K562 (cell line): ENCODE data around the gene BAHD1. TPM values are rescaled to one million over a fixed set of nuclear protein-coding genes. Genes with fewer than 3 reads are reported as not detected.

Experiments used
- BRF1 ChIP-seq: IDR thresholded peaks from 3 replicates; pipeline ENCODE4 v1.6.1; 2011; ENCODE audit warnings: borderline replicate concordance, mild to moderate bottlenecking; ENCODE audit not compliant: insufficient read length; ENCODE audit errors: extremely low read depth
- CTBP1 ChIP-seq: fragments of 450-650 bp; IDR thresholded peaks from 2 replicates; pipeline ENCODE4 v1.6.1; 2016; ENCODE audit warnings: borderline replicate concordance
- DMBX1 ChIP-seq: fragments of 250-450 bp; sonication (Bioruptor Pico); IDR thresholded peaks from 2 replicates; pipeline ENCODE4 v1.8.0; 2022; ENCODE audit warnings: inconsistent platforms, mild to moderate bottlenecking, moderate library complexity, borderline replicate concordance
- E2F3 ChIP-seq: fragments of 250-450 bp; sonication (Bioruptor Pico); IDR thresholded peaks from 2 replicates; pipeline ENCODE4 v1.4.0; 2020; ENCODE audit warnings: mild to moderate bottlenecking
- GABPB1 ChIP-seq: sonication (generic); formaldehyde crosslinking; IDR thresholded peaks from 2 replicates; pipeline ENCODE4 v1.8.0; 2022; ENCODE audit warnings: mild to moderate bottlenecking, missing genetic modification reagents
- GTF2E2 ChIP-seq: fragments of 200-800 bp; sonication (Bioruptor generic); IDR thresholded peaks from 2 replicates; pipeline ENCODE4 v1.6.1; 2016; ENCODE audit warnings: missing genetic modification characterization, missing compliant biosample characterization
- HDGF ChIP-seq: fragments of 450-650 bp; IDR thresholded peaks from 2 replicates; pipeline ENCODE4 v1.6.1; 2016
- RBBP5 ChIP-seq: fragments of 200-600 bp; sonication (generic); IDR thresholded peaks from 2 replicates; pipeline ENCODE4 v1.6.1; 2012; ENCODE audit warnings: borderline replicate concordance, mild to moderate bottlenecking, low read length, control low read depth, inconsistent platforms; ENCODE audit not compliant: insufficient read depth, poor library complexity, severe bottlenecking
- SAP30 ChIP-seq: fragments of 200-600 bp; sonication (generic); IDR thresholded peaks from 2 replicates; pipeline ENCODE4 v1.6.1; 2012; ENCODE audit warnings: borderline replicate concordance, low read depth, mild to moderate bottlenecking, moderate library complexity, low read length, control low read depth, inconsistent platforms; ENCODE audit not compliant: insufficient read depth, poor library complexity, severe bottlenecking
- polyA plus RNA-seq, 8 experiments: library from polyadenylated mRNA; depleted of rRNA in 4 of 8; stranded (reverse) in 5 of 8; unstranded in 3 of 8; fragments of >200 nt; fragmentation: Nextera tagmentation in 2 of 8; fragmentation: Illumina TruSeq in 1 of 8; extraction: Ambion mirVana in 2 of 8; extraction: Trizol in 1 of 8; gene quantifications; 2 replicates each; pipeline versions ENCODE4 v1.2.1 to v1.2.3, GENCODE V29; 2011 to 2014; ENCODE audit warnings: inconsistent platforms in 1 of 8, missing spikeins in 1 of 8
- total RNA-seq, 7 experiments: library from RNA; depleted of rRNA in 6 of 7; stranded (reverse); fragments of >200 nt in 6 of 7; fragmentation: Illumina TruSeq in 2 of 7; extraction: Trizol in 2 of 7; gene quantifications; 2 replicates each; pipeline versions ENCODE4 v1.2.1 to v1.2.3, GENCODE V29; 2011 to 2021; ENCODE audit warnings: low replicate concordance in 1 of 7
- TF ChIP-seq, protein P1 (sequence below): fragments of 450-650 bp; IDR thresholded peaks from 2 replicates; pipeline ENCODE4 v1.6.1; 2018; ENCODE audit not compliant: partially characterized antibody
- TF ChIP-seq, protein P2 (sequence below), 2 experiments: IDR thresholded peaks; 2 replicates each; pipeline ENCODE4 v1.6.1; 2011; ENCODE audit warnings: borderline replicate concordance in 1 of 2, control low read depth in 1 of 2, low read depth in 1 of 2, low read length in 1 of 2, mild to moderate bottlenecking in 1 of 2, mixed read lengths in 1 of 2, moderate library complexity in 1 of 2; ENCODE audit not compliant: insufficient read depth in 1 of 2, insufficient read length in 1 of 2, poor library complexity in 1 of 2, severe bottlenecking in 1 of 2; ENCODE audit errors: extremely low read depth in 1 of 2
- TF ChIP-seq, protein P3 (sequence below): fragments of 250-450 bp; sonication (Bioruptor Pico); IDR thresholded peaks from 2 replicates; pipeline ENCODE4 v1.6.1; 2021; ENCODE audit warnings: mild to moderate bottlenecking
- TF ChIP-seq, protein P4 (sequence below): fragments of 450-650 bp; IDR thresholded peaks from 2 replicates; pipeline ENCODE4 v1.6.1; 2016; ENCODE audit warnings: borderline replicate concordance
- TF ChIP-seq, protein P5 (sequence below): sonication (generic); formaldehyde crosslinking; IDR thresholded peaks from 2 replicates; pipeline ENCODE4 v1.9.0; 2022; ENCODE audit warnings: mild to moderate bottlenecking, missing genetic modification reagents
- TF ChIP-seq, protein P6 (sequence below): fragments of 450-650 bp; formaldehyde crosslinking; IDR thresholded peaks from 2 replicates; pipeline ENCODE4 v1.4.0; 2020; ENCODE audit warnings: mild to moderate bottlenecking, moderate library complexity

BAHD1 gene
- total and polyA plus RNA-seq, 9 of the 15 experiments (the other 6 are each of a cell fraction or from before 2014, with no cell fraction given) = 0.55 to 38.5 (median 11.5) TPM

DNA sequence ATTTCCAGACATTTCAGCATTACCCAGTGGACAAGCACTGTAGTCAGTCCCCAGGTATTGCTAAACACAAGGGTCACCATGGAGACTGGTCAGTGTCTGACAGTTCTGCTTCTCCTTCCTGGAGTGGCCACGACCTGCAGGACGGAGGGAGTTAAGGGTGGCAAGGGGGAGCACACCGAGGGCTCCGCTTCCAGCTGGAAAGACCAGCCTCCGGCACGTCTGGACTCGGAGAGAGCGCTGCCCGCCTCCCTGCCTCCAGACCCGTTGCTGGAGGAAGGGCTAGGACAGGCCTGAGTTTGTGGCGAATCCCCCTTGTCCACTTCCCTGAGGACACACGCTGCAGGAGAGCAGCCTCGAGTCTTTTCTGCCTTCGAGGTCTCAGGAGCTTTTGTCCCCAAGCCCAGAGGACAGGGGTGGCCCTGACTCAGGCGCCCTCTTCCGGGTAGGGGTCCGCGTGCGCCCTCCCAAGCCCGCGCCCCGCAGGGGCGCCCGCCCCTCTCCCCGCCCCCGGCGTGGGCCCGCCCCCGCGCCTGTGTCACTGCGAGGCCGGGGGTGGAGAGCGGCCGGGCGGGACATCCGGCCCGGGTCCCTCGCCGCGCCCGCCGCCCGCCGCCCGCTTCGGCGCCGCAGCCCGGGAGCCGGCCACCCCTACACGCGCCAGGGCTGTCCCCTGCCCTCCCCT lies 29.8 kb downstream of the BAHD1 start, which contains the start of gene CHST14 (continued):
- TF ChIP-seq, protein P1, sequence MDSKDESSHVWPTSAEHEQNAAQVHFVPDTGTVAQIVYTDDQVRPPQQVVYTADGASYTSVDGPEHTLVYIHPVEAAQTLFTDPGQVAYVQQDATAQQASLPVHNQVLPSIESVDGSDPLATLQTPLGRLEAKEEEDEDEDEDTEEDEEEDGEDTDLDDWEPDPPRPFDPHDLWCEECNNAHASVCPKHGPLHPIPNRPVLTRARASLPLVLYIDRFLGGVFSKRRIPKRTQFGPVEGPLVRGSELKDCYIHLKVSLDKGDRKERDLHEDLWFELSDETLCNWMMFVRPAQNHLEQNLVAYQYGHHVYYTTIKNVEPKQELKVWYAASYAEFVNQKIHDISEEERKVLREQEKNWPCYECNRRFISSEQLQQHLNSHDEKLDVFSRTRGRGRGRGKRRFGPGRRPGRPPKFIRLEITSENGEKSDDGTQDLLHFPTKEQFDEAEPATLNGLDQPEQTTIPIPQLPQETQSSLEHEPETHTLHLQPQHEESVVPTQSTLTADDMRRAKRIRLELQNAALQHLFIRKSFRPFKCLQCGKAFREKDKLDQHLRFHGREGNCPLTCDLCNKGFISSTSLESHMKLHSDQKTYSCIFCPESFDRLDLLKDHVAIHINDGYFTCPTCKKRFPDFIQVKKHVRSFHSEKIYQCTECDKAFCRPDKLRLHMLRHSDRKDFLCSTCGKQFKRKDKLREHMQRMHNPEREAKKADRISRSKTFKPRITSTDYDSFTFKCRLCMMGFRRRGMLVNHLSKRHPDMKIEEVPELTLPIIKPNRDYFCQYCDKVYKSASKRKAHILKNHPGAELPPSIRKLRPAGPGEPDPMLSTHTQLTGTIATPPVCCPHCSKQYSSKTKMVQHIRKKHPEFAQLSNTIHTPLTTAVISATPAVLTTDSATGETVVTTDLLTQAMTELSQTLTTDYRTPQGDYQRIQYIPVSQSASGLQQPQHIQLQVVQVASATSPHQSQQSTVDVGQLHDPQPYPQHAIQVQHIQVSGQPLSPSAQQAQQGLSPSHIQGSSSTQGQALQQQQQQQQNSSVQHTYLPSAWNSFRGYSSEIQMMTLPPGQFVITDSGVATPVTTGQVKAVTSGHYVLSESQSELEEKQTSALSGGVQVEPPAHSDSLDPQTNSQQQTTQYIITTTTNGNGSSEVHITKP = peak; percentile 8
- TF ChIP-seq SAP30 (peak; percentile 61), GABPB1 (0 out of 2 replicates have a peak, but pooled peaks have one; percentile 24), BRF1 (no peak), DMBX1 (0 out of 2 replicates have a peak, but pooled peaks have one; percentile 47), HDGF (no peak), CTBP1 (peak; percentile 34; the same call in 1 of the 2 replicates), GTF2E2 (tag) (no peak), RBBP5 (no peak), E2F3 (peak; percentile 82; the same call in 1 of the 2 replicates)
- TF ChIP-seq, protein P2, sequence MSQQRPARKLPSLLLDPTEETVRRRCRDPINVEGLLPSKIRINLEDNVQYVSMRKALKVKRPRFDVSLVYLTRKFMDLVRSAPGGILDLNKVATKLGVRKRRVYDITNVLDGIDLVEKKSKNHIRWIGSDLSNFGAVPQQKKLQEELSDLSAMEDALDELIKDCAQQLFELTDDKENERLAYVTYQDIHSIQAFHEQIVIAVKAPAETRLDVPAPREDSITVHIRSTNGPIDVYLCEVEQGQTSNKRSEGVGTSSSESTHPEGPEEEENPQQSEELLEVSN (IDR thresholded peaks at IDR 0.05; ENCODE audit: borderline replicate concordance in 1 of 2, extremely low read depth in 1 of 2, insufficient read depth in 1 of 2, insufficient read length in 1 of 2, low read depth in 1 of 2, low read length in 1 of 2, poor library complexity in 1 of 2, severe bottlenecking in 1 of 2) = peak in 1 of 2 experiments; percentile 64
- TF ChIP-seq, protein P3, sequence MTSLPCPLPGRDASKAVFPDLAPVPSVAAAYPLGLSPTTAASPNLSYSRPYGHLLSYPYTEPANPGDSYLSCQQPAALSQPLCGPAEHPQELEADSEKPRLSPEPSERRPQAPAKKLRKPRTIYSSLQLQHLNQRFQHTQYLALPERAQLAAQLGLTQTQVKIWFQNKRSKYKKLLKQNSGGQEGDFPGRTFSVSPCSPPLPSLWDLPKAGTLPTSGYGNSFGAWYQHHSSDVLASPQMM (CRISPR knock-in tag) = no peak
- TF ChIP-seq, protein P4, sequence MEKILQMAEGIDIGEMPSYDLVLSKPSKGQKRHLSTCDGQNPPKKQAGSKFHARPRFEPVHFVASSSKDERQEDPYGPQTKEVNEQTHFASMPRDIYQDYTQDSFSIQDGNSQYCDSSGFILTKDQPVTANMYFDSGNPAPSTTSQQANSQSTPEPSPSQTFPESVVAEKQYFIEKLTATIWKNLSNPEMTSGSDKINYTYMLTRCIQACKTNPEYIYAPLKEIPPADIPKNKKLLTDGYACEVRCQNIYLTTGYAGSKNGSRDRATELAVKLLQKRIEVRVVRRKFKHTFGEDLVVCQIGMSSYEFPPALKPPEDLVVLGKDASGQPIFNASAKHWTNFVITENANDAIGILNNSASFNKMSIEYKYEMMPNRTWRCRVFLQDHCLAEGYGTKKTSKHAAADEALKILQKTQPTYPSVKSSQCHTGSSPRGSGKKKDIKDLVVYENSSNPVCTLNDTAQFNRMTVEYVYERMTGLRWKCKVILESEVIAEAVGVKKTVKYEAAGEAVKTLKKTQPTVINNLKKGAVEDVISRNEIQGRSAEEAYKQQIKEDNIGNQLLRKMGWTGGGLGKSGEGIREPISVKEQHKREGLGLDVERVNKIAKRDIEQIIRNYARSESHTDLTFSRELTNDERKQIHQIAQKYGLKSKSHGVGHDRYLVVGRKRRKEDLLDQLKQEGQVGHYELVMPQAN = peak; percentile 49; the same call in 1 of the 2 replicates
- TF ChIP-seq, protein P5, sequence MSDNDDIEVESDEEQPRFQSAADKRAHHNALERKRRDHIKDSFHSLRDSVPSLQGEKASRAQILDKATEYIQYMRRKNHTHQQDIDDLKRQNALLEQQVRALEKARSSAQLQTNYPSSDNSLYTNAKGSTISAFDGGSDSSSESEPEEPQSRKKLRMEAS (CRISPR knock-in tag) = 0 out of 2 replicates have a peak, but pooled peaks have one; percentile 8
- TF ChIP-seq, protein P6, sequence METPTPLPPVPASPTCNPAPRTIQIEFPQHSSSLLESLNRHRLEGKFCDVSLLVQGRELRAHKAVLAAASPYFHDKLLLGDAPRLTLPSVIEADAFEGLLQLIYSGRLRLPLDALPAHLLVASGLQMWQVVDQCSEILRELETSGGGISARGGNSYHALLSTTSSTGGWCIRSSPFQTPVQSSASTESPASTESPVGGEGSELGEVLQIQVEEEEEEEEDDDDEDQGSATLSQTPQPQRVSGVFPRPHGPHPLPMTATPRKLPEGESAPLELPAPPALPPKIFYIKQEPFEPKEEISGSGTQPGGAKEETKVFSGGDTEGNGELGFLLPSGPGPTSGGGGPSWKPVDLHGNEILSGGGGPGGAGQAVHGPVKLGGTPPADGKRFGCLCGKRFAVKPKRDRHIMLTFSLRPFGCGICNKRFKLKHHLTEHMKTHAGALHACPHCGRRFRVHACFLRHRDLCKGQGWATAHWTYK = 0 out of 2 replicates have a peak, but pooled peaks have one; percentile 35
